Tibial nerve (tissue), 4 donors: ENCODE data around the gene HNRNPH3. TPM values are rescaled to one million over a fixed set of nuclear protein-coding genes. Genes with fewer than 3 reads are reported as not detected.

ENCODE experiments used
- DNase-seq, 2 donors: peaks; one replicate each; pipeline ENCODE4 v3.0.0-alpha.2; 2019; ENCODE audit warnings: low spot score in 2 of 2
- H3K27ac ChIP-seq, 4 donors: fragments of 200-600 bp; sonication (generic) in 3 of 4; one replicate each; pipeline ENCODE4 v1.5.1; 2017 to 2019; ENCODE audit warnings: mild to moderate bottlenecking in 1 of 4
- H3K27me3 ChIP-seq, 2 donors: fragments of 200-600 bp; sonication (generic) in 1 of 2; one replicate each; pipeline versions ENCODE4 v1.5.1 to v1.6.0; 2017 to 2019
- H3K36me3 ChIP-seq, 3 donors: fragments of 200-600 bp; sonication (generic); one replicate each; pipeline ENCODE4 v1.5.1; 2018 to 2019
- H3K4me1 ChIP-seq, 4 donors: fragments of 200-600 bp; sonication (generic) in 3 of 4; one replicate each; pipeline ENCODE4 v1.5.1; 2017 to 2019
- H3K4me3 ChIP-seq, 4 donors: fragments of 200-600 bp; sonication (generic) in 3 of 4; one replicate each; pipeline ENCODE4 v1.5.1; 2017 to 2019; ENCODE audit warnings: mild to moderate bottlenecking in 1 of 4, moderate library complexity in 1 of 4
- H3K9me3 ChIP-seq, 4 donors: fragments of 200-600 bp; sonication (generic) in 3 of 4; one replicate each; pipeline ENCODE4 v1.5.1; 2017 to 2019
- CTCF ChIP-seq, 5 experiments: fragments of 200-600 bp in 3 of 5; fragments of 450-650 bp in 2 of 5; sonication (generic) in 3 of 5; IDR thresholded peaks; one replicate each; pipeline ENCODE4 v1.5.1; 2016 to 2019; ENCODE audit warnings: antibody characterized with exemption in 5 of 5, mild to moderate bottlenecking in 3 of 5, moderate library complexity in 2 of 5
- EP300 ChIP-seq, 2 donors: sonication (generic); formaldehyde crosslinking; IDR thresholded peaks; one replicate each; pipeline ENCODE4 v1.6.1; 2017; ENCODE audit warnings: antibody characterized with exemption in 2 of 2, mild to moderate bottlenecking in 1 of 2
- POLR2A ChIP-seq, 2 donors: fragments of 450-650 bp; IDR thresholded peaks; one replicate each; pipeline ENCODE4 v1.6.1; 2017; ENCODE audit warnings: antibody characterized with exemption in 2 of 2, mild to moderate bottlenecking in 2 of 2, moderate library complexity in 2 of 2
- WGBS, 2 donors: methylation state at CpG; one replicate each; pipeline ENCODE4 v1.1.5; 2018; 5-methylcytosine and 5-hydroxymethylcytosine counted together
- total RNA-seq, 4 donors: library from RNA; depleted of rRNA; stranded (reverse); fragments of >200 nt; gene quantifications; one replicate each; pipeline ENCODE4 v1.1.0, GENCODE V29; 2016

HNRNPH3 gene
- 10 to 100 TPM; 31.8 to 66.4 (median 60.1) TPM for total RNA-seq

GRCh38 chr10:68331455-68332258 is at the start of gene HNRNPH3:
TSS of gene HNRNPH3 (plus strand) at chr10:68332064. CDS start at chr10:68337222, 5,158 bp downstream.
- peak; percentile 97 to 98 for DNase-seq
- peaks cover 0 to 61% (median 22%) of the 10 kb centered on the region in 4 donors for H3K4me1 ChIP-seq
- no peaks in the 10 kb centered on the region for H3K9me3 ChIP-seq
- peak in 2 of 5 experiments; percentile 49 to 57 for TF ChIP-seq CTCF (IDR thresholded peaks at IDR 0.05)
- TF ChIP-seq EP300 (IDR thresholded peaks at IDR 0.05), result peak; percentile 55 to 100
- peak; percentile 99 to 100 for TF ChIP-seq POLR2A (IDR thresholded peaks at IDR 0.05)
- no peaks in the 10 kb centered on the region for H3K27me3 ChIP-seq
- peak within 1 kb of the TSS; percentile 83 to 99 (median 89) for H3K4me3 ChIP-seq
- no peaks in the 10 kb centered on the region for H3K36me3 ChIP-seq
- 0% methylated on average over 40 to 66 of the region's 73 CpGs for WGBS, 2 donors
- H3K27ac ChIP-seq, result peak within 1 kb of the TSS; percentile 98 to 100 (median 99)

- H3K27ac ChIP-seq, result no peak overlapping the region
- no peak for DNase-seq
- no peaks in the 10 kb centered on the region for H3K27me3 ChIP-seq
- peaks cover 0 to 1% (median 0%) of the 10 kb centered on the region in 4 donors for H3K9me3 ChIP-seq
- no peak overlapping the region for H3K4me3 ChIP-seq
- 63 to 64% methylated on average over 9 of the region's 9 CpGs for WGBS, 2 donors
- TF ChIP-seq CTCF (IDR thresholded peaks at IDR 0.05) (no peak), EP300 (IDR thresholded peaks at IDR 0.05) (no peak), POLR2A (IDR thresholded peaks at IDR 0.05) (no peak)
- H3K36me3 ChIP-seq, result peaks cover 0 to 3% (median 0%) of the 10 kb centered on the region in 3 donors
- no peaks in the 10 kb centered on the region for H3K4me1 ChIP-seq
These were observed 47.5 kb upstream of the HNRNPH3 start for GRCh38 chr10:68284062-68285001.

- no peaks in the 10 kb centered on the region for H3K4me1 ChIP-seq
- no peak overlapping the region for H3K4me3 ChIP-seq
- no peaks in the 10 kb centered on the region for H3K27me3 ChIP-seq
- no peak overlapping the region for H3K27ac ChIP-seq
- no peak for TF ChIP-seq CTCF (IDR thresholded peaks at IDR 0.05)
- no peak for TF ChIP-seq EP300 (IDR thresholded peaks at IDR 0.05)
- no peak for TF ChIP-seq POLR2A (IDR thresholded peaks at IDR 0.05)
- H3K36me3 ChIP-seq, result peaks cover 0 to 12% (median 0%) of the 10 kb centered on the region in 3 donors
- WGBS, 2 donors, result 92 to 97% methylated on average over 4 of the region's 4 CpGs
- DNase-seq, result no peak
- no peaks in the 10 kb centered on the region for H3K9me3 ChIP-seq
These were observed 43.1 kb upstream of the HNRNPH3 start for GRCh38 chr10:68288717-68289116.

GRCh38 chr10:68290736-68291135 is 41.1 kb upstream of the HNRNPH3 start:
- DNase-seq, result no peak
- peaks cover 0 to 16% (median 0%) of the 10 kb centered on the region in 3 donors for H3K36me3 ChIP-seq
- no peaks in the 10 kb centered on the region for H3K9me3 ChIP-seq
- H3K27ac ChIP-seq, result no peak overlapping the region
- no peak for TF ChIP-seq CTCF (IDR thresholded peaks at IDR 0.05)
- no peak for TF ChIP-seq EP300 (IDR thresholded peaks at IDR 0.05)
- no peak overlapping the region for H3K4me3 ChIP-seq
- H3K27me3 ChIP-seq, result no peaks in the 10 kb centered on the region
- H3K4me1 ChIP-seq, result no peaks in the 10 kb centered on the region
